ENCODE results near the gene ZNF502.
A peak's percentile ranks its signal among the peaks of the same experiment; 100 is the strongest.
"Not testable (repeated sequence)": the region's sequence is repeated elsewhere in the genome, so short reads cannot be mapped to it uniquely, and the experiment has no call there.

ZNF502 gene

GRCh38 chr3:44712455-44713075 lies at the start of gene ZNF502:
Gene ZNF502 (plus strand): TSS chr3:44712660. CDS start chr3:44720262, 7,602 bp downstream.
- DNase-seq: peak; percentile 30 to 71

GRCh38 chr3:44665173-44665572 lies 47.3 kb upstream of the ZNF502 start:
- DNase-seq: no peak

- DNase-seq: no peak
Measured at GRCh38 chr3:44666346-44666745, 46.1 kb upstream of the ZNF502 start.

GRCh38 chr3:44669760-44670159 lies 42.7 kb upstream of the ZNF502 start:
- DNase-seq: no peak

GRCh38 chr3:44673466-44673865 lies 39.0 kb upstream of the ZNF502 start:
- DNase-seq: not testable (repeated sequence)

GRCh38 chr3:44674211-44674610 lies 38.2 kb upstream of the ZNF502 start:
- no peak for DNase-seq

GRCh38 chr3:44678480-44679116 lies 33.9 kb upstream of the ZNF502 start:
- DNase-seq: no peak

- DNase-seq: no peak
Measured at GRCh38 chr3:44680921-44681455, 31.5 kb upstream of the ZNF502 start.

- no peak for DNase-seq
Measured at GRCh38 chr3:44682182-44682896, 30.1 kb upstream of the ZNF502 start.

GRCh38 chr3:44685128-44685800 lies 27.2 kb upstream of the ZNF502 start:
- DNase-seq: peak in 1 of 2 donors; percentile 49

- DNase-seq: no peak
Measured at GRCh38 chr3:44687898-44688297, 24.6 kb upstream of the ZNF502 start.

- no peak for DNase-seq
Measured at GRCh38 chr3:44721231-44722102, 9.0 kb downstream of the ZNF502 start.

- DNase-seq: no peak
Measured at GRCh38 chr3:44722103-44722401, 9.6 kb downstream of the ZNF502 start.

GRCh38 chr3:44729384-44729910 lies 17.0 kb downstream of the ZNF502 start, which contains the start of gene ZNF501:
Gene ZNF501 (plus strand): TSS chr3:44729635. CDS start chr3:44734422, 4,787 bp downstream.
- DNase-seq: peak; percentile 57 to 78

GRCh38 chr3:44734646-44735168 lies 22.2 kb downstream of the ZNF502 start:
- no peak for DNase-seq

GRCh38 chr3:44761101-44761423 lies 48.6 kb downstream of the ZNF502 start:
- DNase-seq: no peak

GRCh38 chr3:44761424-44762169 lies 49.1 kb downstream of the ZNF502 start, which contains the start of the genes KIAA1143 and KIF15:
Gene KIAA1143 (minus strand): TSS chr3:44761619. CDS start chr3:44761602, 17 bp downstream.
Gene KIF15 (plus strand): TSS chr3:44761794. CDS start chr3:44761866, 72 bp downstream.
- DNase-seq: peak; percentile 81 to 93

- no peak for DNase-seq
Measured at GRCh38 chr3:44762170-44762677, 49.8 kb downstream of the ZNF502 start.

GRCh38 chr3:44762690-44763089 lies 50.2 kb downstream of the ZNF502 start:
- DNase-seq: no peak

- DNase-seq: no peak
Measured at GRCh38 chr3:44764248-44764647, 51.8 kb downstream of the ZNF502 start.
